ENCODE measurements around the gene RASA4.
"Not testable (repeated sequence)": the region's sequence is repeated elsewhere in the genome, so short reads cannot be mapped to it uniquely, and the experiment has no call there.

GRCh38 chr7:102647813-102648212 lies 31.3 kb upstream of the RASA4 start:
- TF ChIP-seq EZH2phosphoT487 (conservative IDR thresholded peaks at IDR 0.05; ENCODE audit: low read length); CTCF (IDR thresholded peaks at IDR 0.05; ENCODE audit: insufficient read depth, low read length, poor library complexity, severe bottlenecking): not testable (repeated sequence)
